HG02798 (cell line): Measurements from ENCODE around the gene NAA80.
"Not testable (repeated sequence)": the region's sequence is repeated elsewhere in the genome, so short reads cannot be mapped to it uniquely, and the experiment has no call there.

Source experiments
- ATAC-seq: cut with Tn5 transposase; IDR thresholded peaks from one replicate; pipeline ENCODE4 v1.9.1; 2021; ENCODE audit warnings: mild to moderate bottlenecking; ENCODE audit not compliant: unreplicated experiment, poor library complexity

NAA80 gene

GRCh38 chr3:50272911-50273688, 26.1 kb downstream of the NAA80 start:
- ATAC-seq: peak; percentile 86

GRCh38 chr3:50272538-50272910, 26.7 kb downstream of the NAA80 start:
- ATAC-seq: not testable (repeated sequence)

DNA sequence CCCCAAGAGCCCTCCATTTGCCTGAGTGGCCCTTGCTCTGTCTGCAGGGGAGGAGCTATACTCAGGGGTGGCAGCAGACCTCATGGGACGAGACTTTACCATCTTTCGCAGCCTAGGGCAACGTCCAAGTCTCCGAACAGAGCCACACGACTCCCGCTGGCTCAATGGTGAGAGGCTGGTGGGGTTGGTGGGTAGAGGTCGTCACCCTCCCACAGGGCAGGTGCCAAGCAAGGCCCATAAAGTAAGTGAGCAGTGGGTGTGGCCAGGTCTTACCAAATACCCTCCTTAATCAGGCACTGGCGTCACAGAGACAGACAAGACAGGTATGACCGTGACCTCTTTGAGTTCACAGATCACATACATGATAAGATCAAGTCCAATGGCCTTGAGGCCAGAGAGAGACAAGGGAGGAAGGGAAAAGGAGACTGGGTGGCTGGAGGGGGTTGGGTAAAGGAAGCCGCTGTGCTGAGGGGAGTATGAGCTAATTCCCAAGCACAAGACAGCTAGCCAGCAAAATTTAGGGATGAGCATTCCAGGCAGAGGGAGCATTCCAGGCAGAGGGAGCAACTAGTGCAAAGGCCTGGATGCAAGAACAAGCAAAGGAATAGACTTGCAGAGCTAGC, 27.8 kb downstream of the NAA80 start:
- no peak for ATAC-seq

DNA sequence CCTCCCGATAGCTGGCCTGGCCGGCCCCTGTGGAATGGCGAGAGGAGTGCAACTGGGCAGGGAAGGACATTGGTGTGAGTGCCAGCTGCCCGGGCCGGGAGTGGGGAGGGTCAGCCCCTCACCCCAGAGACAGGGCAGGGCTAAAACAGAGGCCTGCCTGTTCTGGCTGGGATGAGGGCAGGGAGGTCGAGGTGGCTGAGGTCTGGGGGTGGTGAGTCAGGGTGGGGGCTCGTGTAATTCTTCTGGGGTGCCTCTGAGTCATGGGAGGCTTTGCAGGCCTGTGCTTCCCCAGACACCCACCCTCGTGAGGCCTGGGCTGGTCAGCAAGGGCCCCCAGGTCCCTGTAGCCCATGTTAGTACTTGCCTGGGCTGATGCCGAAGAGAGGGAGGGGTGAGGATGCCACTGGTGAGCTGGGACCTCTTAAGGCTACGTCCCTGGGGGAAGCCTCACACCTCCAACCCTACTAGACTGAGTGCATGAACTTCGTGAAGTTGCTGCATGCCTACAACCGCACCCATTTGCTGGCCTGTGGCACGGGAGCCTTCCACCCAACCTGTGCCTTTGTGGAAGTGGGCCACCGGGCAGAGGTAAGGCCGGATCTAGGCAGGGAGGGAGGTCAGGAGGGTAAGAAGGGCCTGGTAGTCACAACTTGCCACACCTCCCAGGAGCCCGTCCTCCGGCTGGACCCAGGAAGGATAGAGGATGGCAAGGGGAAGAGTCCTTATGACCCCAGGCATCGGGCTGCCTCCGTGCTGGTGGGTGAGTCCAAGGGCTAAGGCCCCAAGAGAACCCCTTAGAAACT, 28.6 kb downstream of the NAA80 start:
- ATAC-seq: no peak

DNA sequence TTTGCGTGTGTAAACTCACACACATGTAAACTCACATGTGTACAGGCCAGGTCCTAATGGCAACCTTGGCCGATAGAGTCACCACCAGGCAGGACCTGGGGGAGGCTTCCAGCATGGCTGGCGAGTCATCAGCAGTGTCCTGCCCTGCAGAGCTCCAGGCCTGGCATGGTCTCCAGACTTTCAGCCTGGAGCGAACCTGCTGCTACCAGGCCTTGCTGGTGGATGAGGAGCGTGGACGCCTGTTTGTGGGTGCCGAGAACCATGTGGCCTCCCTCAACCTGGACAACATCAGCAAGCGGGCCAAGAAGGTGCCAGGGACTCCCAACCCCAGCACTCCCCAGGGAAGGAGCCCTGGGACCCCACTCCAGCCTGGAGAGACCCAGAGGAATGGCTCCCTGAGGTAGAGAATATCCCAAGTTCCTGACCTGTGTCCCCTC, 29.2 kb downstream of the NAA80 start:
- ATAC-seq: no peak

- no peak for ATAC-seq
Observed at GRCh38 chr3:50269460-50269859, 29.7 kb downstream of the NAA80 start.

GRCh38 chr3:50268703-50269451, 30.3 kb downstream of the NAA80 start, which contains the start of gene SEMA3B:
TSS of gene SEMA3B (plus strand) at chr3:50269147. CDS start at chr3:50269241, 94 bp downstream.
- no peak for ATAC-seq

- ATAC-seq: no peak
Observed at GRCh38 chr3:50268276-50268675, 30.9 kb downstream of the NAA80 start.

DNA sequence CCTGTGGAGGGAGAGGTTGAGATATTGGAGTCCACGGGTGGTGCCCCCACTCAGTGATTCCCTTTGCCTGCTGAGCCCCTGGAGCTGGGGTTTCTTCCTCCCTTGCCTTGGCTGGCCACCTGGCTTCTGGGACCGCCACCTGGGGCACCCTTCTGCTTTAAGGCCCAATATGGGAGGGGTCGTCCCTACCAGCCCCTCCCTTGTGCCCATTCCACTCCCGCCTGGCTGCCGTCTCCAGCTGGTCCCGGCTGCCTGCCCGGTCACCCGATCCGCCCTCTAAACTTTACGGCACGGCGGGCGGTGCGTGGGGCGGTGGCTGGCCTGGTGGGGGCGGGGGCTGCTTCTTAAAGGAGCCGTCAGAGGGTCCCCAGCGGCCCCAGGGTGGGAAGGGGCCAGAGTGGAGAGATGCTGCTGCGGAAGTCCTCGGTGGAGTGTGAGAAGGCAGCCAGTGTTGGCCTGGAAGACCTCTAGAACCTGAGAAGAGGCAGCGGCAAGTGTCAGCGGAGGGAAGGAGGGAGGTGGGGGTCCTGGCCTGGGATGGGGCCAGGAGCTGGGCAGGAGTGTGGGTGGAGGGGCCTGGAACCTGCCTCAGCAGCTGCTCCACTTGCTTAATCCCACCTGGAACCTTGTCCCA, 31.8 kb downstream of the NAA80 start:
- no peak for ATAC-seq

- ATAC-seq: no peak
Observed at GRCh38 chr3:50266836-50267235, 32.4 kb downstream of the NAA80 start.

DNA sequence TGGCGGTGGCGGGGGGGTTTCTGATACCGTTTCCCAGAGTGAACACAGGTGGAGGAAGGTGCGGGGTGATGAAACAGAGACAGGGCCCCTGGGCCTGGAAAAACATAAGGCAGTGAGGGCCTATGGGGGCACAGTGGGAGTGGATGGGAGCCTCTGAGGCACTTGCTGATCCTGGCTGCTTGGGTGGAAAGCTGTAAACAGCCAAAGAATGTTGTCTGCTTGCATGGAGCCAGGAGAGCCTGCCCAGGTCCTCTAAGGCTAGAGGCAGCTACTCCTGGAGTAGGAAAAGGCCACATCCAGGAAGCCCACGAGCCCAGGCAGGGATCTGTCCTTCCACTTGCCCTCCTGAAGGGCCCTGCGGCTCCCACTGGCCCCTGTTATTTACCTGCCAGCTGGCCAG, 33.2 kb downstream of the NAA80 start:
- ATAC-seq: no peak

DNA sequence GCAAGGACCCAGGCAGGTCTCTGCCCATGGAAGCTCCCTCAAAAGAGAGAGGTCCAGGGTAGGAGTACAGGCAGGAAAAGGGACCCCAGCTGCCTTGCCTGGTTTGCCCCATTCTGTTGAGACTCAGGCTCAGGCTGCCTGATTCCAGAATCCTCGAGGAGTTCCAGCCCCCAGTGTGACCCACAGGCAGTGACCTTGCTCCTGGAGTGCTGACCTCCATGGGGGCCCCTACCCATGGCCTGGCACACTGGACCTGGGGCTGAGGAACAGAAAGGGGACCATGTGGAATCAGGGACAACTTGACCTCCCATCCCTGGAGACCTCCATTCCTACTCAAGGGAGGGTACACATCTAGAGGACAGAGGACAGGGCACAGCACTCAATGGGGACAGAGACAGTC, 33.6 kb downstream of the NAA80 start:
- ATAC-seq: no peak

DNA sequence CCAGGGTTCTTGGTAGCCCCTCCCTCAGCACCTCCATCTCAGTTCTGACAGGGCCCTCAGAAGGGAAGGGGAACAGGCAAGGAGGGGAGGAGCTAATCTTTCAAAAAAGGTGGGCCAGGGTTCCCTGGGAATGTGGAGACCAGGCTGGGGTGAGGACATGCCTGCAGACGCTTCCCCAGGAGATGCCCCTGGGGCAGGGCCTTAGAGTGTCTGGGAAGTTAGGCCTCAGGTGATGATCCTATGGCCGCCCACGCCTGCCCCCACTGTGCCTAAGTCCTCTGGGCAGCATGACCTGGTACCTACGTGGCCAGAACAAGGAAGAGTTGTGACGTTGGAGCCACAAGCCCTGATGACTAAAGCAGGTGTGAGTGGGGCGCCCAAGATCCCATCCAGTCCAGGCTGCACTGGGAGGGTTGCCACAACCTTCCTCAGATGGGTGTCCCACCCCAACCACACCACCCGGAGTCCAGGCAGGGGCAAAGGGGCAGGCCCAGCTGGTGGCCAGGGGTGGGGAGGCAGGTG, 34.2 kb downstream of the NAA80 start:
- ATAC-seq: no peak

GRCh38 chr3:50264383-50264963, 34.7 kb downstream of the NAA80 start:
- ATAC-seq: no peak

- no peak for ATAC-seq
Observed at GRCh38 chr3:50263478-50264382, 35.5 kb downstream of the NAA80 start.

- no peak for ATAC-seq
Observed at GRCh38 chr3:50262778-50263177, 36.4 kb downstream of the NAA80 start.

- ATAC-seq: not testable (repeated sequence)
Observed at GRCh38 chr3:50262200-50262599, 37.0 kb downstream of the NAA80 start.

- ATAC-seq: no peak
Observed at GRCh38 chr3:50261505-50261904, 37.7 kb downstream of the NAA80 start.
